ENCODE data around the gene HIVEP1.

The HIVEP1 gene

GRCh38 chr6:12012038-12012557 lies at the start of gene HIVEP1:
HIVEP1 (plus strand) TSS chr6:12012312; CDS start chr6:12015629, 3,317 bp downstream.
- no peak for DNase-seq (ENCODE audit: low spot score)

- no peak for DNase-seq (ENCODE audit: low spot score)
These were observed 48.2 kb upstream of the HIVEP1 start for GRCh38 chr6:11963756-11964500.

GRCh38 chr6:11964729-11965335 lies 47.3 kb upstream of the HIVEP1 start:
- no peak for DNase-seq (ENCODE audit: low spot score)

GRCh38 chr6:11965499-11965898 lies 46.6 kb upstream of the HIVEP1 start:
- no peak for DNase-seq (ENCODE audit: low spot score)

- no peak for DNase-seq (ENCODE audit: low spot score)
These were observed 43.8 kb upstream of the HIVEP1 start for GRCh38 chr6:11968241-11968806.

- no peak for DNase-seq (ENCODE audit: low spot score)
These were observed 43.0 kb upstream of the HIVEP1 start for GRCh38 chr6:11969092-11969491.

GRCh38 chr6:11970114-11970513 lies 42.0 kb upstream of the HIVEP1 start:
- no peak for DNase-seq (ENCODE audit: low spot score)

GRCh38 chr6:11971154-11971553 lies 41.0 kb upstream of the HIVEP1 start:
- no peak for DNase-seq (ENCODE audit: low spot score)

GRCh38 chr6:11972270-11972669 lies 39.8 kb upstream of the HIVEP1 start:
- DNase-seq (ENCODE audit: low spot score): no peak

- no peak for DNase-seq (ENCODE audit: low spot score)
These were observed 39.3 kb upstream of the HIVEP1 start for GRCh38 chr6:11972806-11973205.

GRCh38 chr6:11973238-11973637 lies 38.9 kb upstream of the HIVEP1 start:
- DNase-seq (ENCODE audit: low spot score): no peak

GRCh38 chr6:11974089-11974488 lies 38.0 kb upstream of the HIVEP1 start:
- DNase-seq (ENCODE audit: low spot score): no peak

GRCh38 chr6:11975353-11975977 lies 36.6 kb upstream of the HIVEP1 start:
- peak; percentile 23 for DNase-seq (ENCODE audit: low spot score)

- DNase-seq (ENCODE audit: low spot score): no peak
These were observed 35.6 kb upstream of the HIVEP1 start for GRCh38 chr6:11976489-11976888.

GRCh38 chr6:11977193-11977592 lies 34.9 kb upstream of the HIVEP1 start:
- DNase-seq (ENCODE audit: low spot score): no peak

GRCh38 chr6:11977738-11978137 lies 34.4 kb upstream of the HIVEP1 start:
- no peak for DNase-seq (ENCODE audit: low spot score)

GRCh38 chr6:11978169-11978987 lies 33.7 kb upstream of the HIVEP1 start:
- DNase-seq (ENCODE audit: low spot score): no peak

- DNase-seq (ENCODE audit: low spot score): no peak
These were observed 32.2 kb upstream of the HIVEP1 start for GRCh38 chr6:11979866-11980265.

GRCh38 chr6:11983306-11983705 lies 28.8 kb upstream of the HIVEP1 start:
- DNase-seq (ENCODE audit: low spot score): no peak

- no peak for DNase-seq (ENCODE audit: low spot score)
These were observed 24.7 kb upstream of the HIVEP1 start for GRCh38 chr6:11987386-11987785.

- no peak for DNase-seq (ENCODE audit: low spot score)
These were observed 22.7 kb upstream of the HIVEP1 start for GRCh38 chr6:11989386-11989785.

GRCh38 chr6:11992086-11992485 lies 20.0 kb upstream of the HIVEP1 start:
- DNase-seq (ENCODE audit: low spot score): no peak
